CD4-positive, alpha-beta T cell (primary cell): Measurements from ENCODE around the gene TUBB6. TPM values are rescaled to one million over a fixed set of nuclear protein-coding genes. Genes with fewer than 3 reads are reported as not detected.

Experiments
- ATAC-seq: fragments of 200-7000 bp; cut with Tn5 transposase; one replicate; pipeline ENCODE4 v1.10.0; 2022; ENCODE audit warnings: mild to moderate bottlenecking; ENCODE audit not compliant: poor library complexity
- CTCF ChIA-PET: fragments of 350-600 bp; sonication (Branson Sonifier 250); formaldehyde crosslinking; loops from one replicate; lab custom pipeline; 2021; ENCODE audit warnings: antibody characterized with exemption, inconsistent platforms; lab: Charles Lee
- POLR2A ChIA-PET: fragments of 350-600 bp; sonication (Branson Sonifier 250); formaldehyde crosslinking; loops from one replicate; lab custom pipeline; 2021; ENCODE audit warnings: antibody characterized with exemption, inconsistent platforms; lab: Charles Lee
- DNase-seq, 14 experiments: peaks; one replicate each; pipeline ENCODE4 v3.0.0-alpha.2; 2013 to 2020; ENCODE audit warnings: mixed read lengths in 2 of 14
- H3K27ac ChIP-seq, 2 donors: one replicate each; pipeline versions ENCODE4 v1.5.1 to v1.7.0; 2013; ENCODE audit warnings: low read length in 2 of 2, low read depth in 1 of 2, mild to moderate bottlenecking in 1 of 2
- H3K27me3 ChIP-seq, 2 experiments: 1 replicate in 1 of 2; 2 replicates in 1 of 2; pipeline versions ENCODE4 v1.6.1 to v1.7.0; 2013; ENCODE audit warnings: low read length in 2 of 2, control low read depth in 1 of 2, mild to moderate bottlenecking in 1 of 2, moderate library complexity in 1 of 2; ENCODE audit not compliant: insufficient read depth in 2 of 2, control insufficient read depth in 1 of 2
- H3K36me3 ChIP-seq: one replicate; pipeline ENCODE4 v1.6.1; 2013; ENCODE audit warnings: low read length, control low read depth; ENCODE audit not compliant: insufficient read depth
- H3K4me1 ChIP-seq: one replicate; pipeline ENCODE4 v1.6.1; 2013; ENCODE audit warnings: low read length, control low read depth; ENCODE audit not compliant: insufficient read depth
- H3K4me3 ChIP-seq: one replicate; pipeline ENCODE4 v1.5.1; 2013; ENCODE audit warnings: mild to moderate bottlenecking, low read length, moderate library complexity
- H3K9me3 ChIP-seq, 2 experiments: 1 replicate in 1 of 2; 2 replicates in 1 of 2; pipeline versions ENCODE4 v1.6.1 to v1.7.0; 2013; ENCODE audit warnings: low read length in 2 of 2, mild to moderate bottlenecking in 2 of 2, control low read depth in 1 of 2, moderate library complexity in 1 of 2; ENCODE audit not compliant: control insufficient read depth in 1 of 2, insufficient read depth in 1 of 2
- H3K27ac Mint-ChIP-seq: one replicate; pipeline ENCODE4 v1.8.0; 2020; ENCODE audit warnings: mixed read lengths
- H3K27me3 Mint-ChIP-seq: one replicate; pipeline ENCODE4 v1.8.0; 2021; ENCODE audit warnings: mixed read lengths
- H3K36me3 Mint-ChIP-seq: one replicate; pipeline ENCODE4 v1.8.0; 2021; ENCODE audit warnings: low read depth, mixed read lengths
- H3K4me1 Mint-ChIP-seq: one replicate; pipeline ENCODE4 v1.8.0; 2021; ENCODE audit warnings: low read depth, mixed read lengths
- H3K4me3 Mint-ChIP-seq: one replicate; pipeline ENCODE4 v1.8.0; 2020; ENCODE audit warnings: mild to moderate bottlenecking, mixed read lengths
- H3K9me3 Mint-ChIP-seq: one replicate; pipeline ENCODE4 v1.8.0; 2020; ENCODE audit warnings: mixed read lengths
- intact Hi-C, 2 experiments: fragments of 100-400 bp; cut with DNase I in 1 of 2; cut with micrococcal nuclease in 1 of 2; formaldehyde crosslinking; loops; one replicate each; pipeline versions ENCODE4 v1.15.1 to v1.9.0; 2023 to 2025; cut with DNase I, micrococcal nuclease
- total RNA-seq, 174 experiments: library from RNA in 2 of 174; stranded (reverse) in 2 of 174; gene quantifications; one replicate each; pipeline ENCODE4 v1.2.3 and lab custom pipeline; 2021 to 2026
- TF ChIP-seq, protein P1 (sequence below): fragments of 200-600 bp; IDR thresholded peaks from one replicate; pipeline ENCODE4 v1.8.0; 2022; ENCODE audit warnings: antibody characterized with exemption, mild to moderate bottlenecking

TUBB6 gene
- total RNA-seq, 2 experiments from 2014 or later, result 0.88 to 0.98 TPM

DNA sequence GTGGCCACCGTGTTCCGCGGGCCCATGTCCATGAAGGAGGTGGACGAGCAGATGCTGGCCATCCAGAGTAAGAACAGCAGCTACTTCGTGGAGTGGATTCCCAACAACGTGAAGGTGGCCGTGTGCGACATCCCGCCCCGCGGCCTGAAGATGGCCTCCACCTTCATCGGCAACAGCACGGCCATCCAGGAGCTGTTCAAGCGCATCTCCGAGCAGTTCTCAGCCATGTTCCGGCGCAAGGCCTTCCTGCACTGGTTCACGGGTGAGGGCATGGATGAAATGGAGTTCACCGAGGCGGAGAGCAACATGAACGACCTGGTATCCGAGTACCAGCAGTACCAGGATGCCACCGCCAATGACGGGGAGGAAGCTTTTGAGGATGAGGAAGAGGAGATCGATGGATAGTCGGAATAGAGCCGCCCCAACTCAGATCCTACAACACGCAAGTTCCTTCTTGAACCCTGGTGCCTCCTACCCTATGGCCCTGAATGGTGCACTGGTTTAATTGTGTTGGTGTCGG is 17.7 kb downstream of the TUBB6 start:
- no peaks in the 10 kb centered on the region for H3K27me3 ChIP-seq
- H3K4me3 ChIP-seq, result no peak overlapping the region
- Mint-ChIP-seq H3K36me3 (peaks cover 53% of the 10 kb centered on the region), H3K9me3 (no peaks in the 10 kb centered on the region), H3K27ac (no peak overlapping the region), H3K4me3 (no peak overlapping the region), H3K27me3 (no peaks in the 10 kb centered on the region), H3K4me1 (no peaks in the 10 kb centered on the region)
- TF ChIP-seq, protein P1, sequence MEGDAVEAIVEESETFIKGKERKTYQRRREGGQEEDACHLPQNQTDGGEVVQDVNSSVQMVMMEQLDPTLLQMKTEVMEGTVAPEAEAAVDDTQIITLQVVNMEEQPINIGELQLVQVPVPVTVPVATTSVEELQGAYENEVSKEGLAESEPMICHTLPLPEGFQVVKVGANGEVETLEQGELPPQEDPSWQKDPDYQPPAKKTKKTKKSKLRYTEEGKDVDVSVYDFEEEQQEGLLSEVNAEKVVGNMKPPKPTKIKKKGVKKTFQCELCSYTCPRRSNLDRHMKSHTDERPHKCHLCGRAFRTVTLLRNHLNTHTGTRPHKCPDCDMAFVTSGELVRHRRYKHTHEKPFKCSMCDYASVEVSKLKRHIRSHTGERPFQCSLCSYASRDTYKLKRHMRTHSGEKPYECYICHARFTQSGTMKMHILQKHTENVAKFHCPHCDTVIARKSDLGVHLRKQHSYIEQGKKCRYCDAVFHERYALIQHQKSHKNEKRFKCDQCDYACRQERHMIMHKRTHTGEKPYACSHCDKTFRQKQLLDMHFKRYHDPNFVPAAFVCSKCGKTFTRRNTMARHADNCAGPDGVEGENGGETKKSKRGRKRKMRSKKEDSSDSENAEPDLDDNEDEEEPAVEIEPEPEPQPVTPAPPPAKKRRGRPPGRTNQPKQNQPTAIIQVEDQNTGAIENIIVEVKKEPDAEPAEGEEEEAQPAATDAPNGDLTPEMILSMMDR, result no peak
- ATAC-seq (no peak), DNase-seq (no peak)
- peaks cover 43% of the 10 kb centered on the region for H3K36me3 ChIP-seq
- intact Hi-C loops, result loop anchor here in 1 of 2 experiments (5.0 kb wide), 1 partner anchor 607 kb away; no protein-coding TSS in a partner anchor
- ChIA-PET CTCF (no interaction called here), POLR2A (no interaction called here)
- peaks cover 4% of the 10 kb centered on the region for H3K4me1 ChIP-seq
- H3K27ac ChIP-seq, result no peak overlapping the region
- peaks cover 0 to 9% of the 10 kb centered on the region in 2 experiments for H3K9me3 ChIP-seq

GRCh38 chr18:12326711-12327460 is 18.8 kb downstream of the TUBB6 start:
- no peak for DNase-seq
- Histone ChIP-seq H3K27ac (no peak overlapping the region), H3K36me3 (peaks cover 43% of the 10 kb centered on the region), H3K9me3 (peaks cover 0 to 9% of the 10 kb centered on the region in 2 experiments), H3K4me3 (no peak overlapping the region), H3K27me3 (no peaks in the 10 kb centered on the region), H3K4me1 (peaks cover 4% of the 10 kb centered on the region)
- ATAC-seq, result no peak
- ChIA-PET CTCF (no interaction called here), POLR2A (no interaction called here)
- TF ChIP-seq, protein P1, result no peak
- no peaks in the 10 kb centered on the region for H3K4me1 Mint-ChIP-seq
- no peak overlapping the region for H3K27ac Mint-ChIP-seq
- intact Hi-C loops, result loop anchor here in 1 of 2 experiments (5.0 kb wide), 1 partner anchor 605 kb away; no protein-coding TSS in a partner anchor
- H3K4me3 Mint-ChIP-seq, result no peak overlapping the region
- H3K27me3 Mint-ChIP-seq, result no peaks in the 10 kb centered on the region
- H3K36me3 Mint-ChIP-seq, result peaks cover 57% of the 10 kb centered on the region
- no peaks in the 10 kb centered on the region for H3K9me3 Mint-ChIP-seq

- H3K27ac Mint-ChIP-seq, result no peak overlapping the region
- H3K27me3 Mint-ChIP-seq, result no peaks in the 10 kb centered on the region
- Histone ChIP-seq H3K27me3 (no peaks in the 10 kb centered on the region), H3K4me3 (no peak overlapping the region), H3K9me3 (peaks cover 0 to 9% of the 10 kb centered on the region in 2 experiments), H3K36me3 (peaks cover 43% of the 10 kb centered on the region), H3K27ac (no peak overlapping the region), H3K4me1 (peaks cover 4% of the 10 kb centered on the region)
- no peaks in the 10 kb centered on the region for H3K4me1 Mint-ChIP-seq
- H3K4me3 Mint-ChIP-seq, result no peak overlapping the region
- TF ChIP-seq, protein P1, result peak; percentile 68
- CTCF ChIA-PET, result interaction anchor here (0.6 to 1.3 kb wide), 7 partner anchors 8 to 615 kb away, joined by 3 to 5 read pairs (median 3); no protein-coding TSS in a partner anchor
- no peaks in the 10 kb centered on the region for H3K9me3 Mint-ChIP-seq
- peaks cover 58% of the 10 kb centered on the region for H3K36me3 Mint-ChIP-seq
- intact Hi-C loops, result loop anchor here (1.0 to 5.0 kb wide), 3 partner anchors 331 to 605 kb away; partner anchors contain the start of gene SPIRE1 (in 1 of the 2)
- peak; percentile 56 to 78 (median 64) for DNase-seq
- POLR2A ChIA-PET, result interaction anchor here (1.2 kb wide), 1 partner anchor 49 kb away, joined by 4 read pairs; the partner anchor contains the start of gene AFG3L2
- peak; percentile 56 for ATAC-seq
Measured at GRCh38 chr18:12327510-12328178, 19.6 kb downstream of the TUBB6 start.
